Adipose tissue (tissue), 3 donors: ENCODE results near the gene METTL16. TPM values are rescaled to one million over a fixed set of nuclear protein-coding genes. Genes with fewer than 3 reads are reported as not detected.

ENCODE experiments used
- H3K27ac ChIP-seq: one replicate; pipeline ENCODE4 v1.5.1; 2013; ENCODE audit warnings: low read depth, low read length
- WGBS, 3 donors: extraction: QIAGEN DNeasy Blood & Tissue Kit; methylation state at CpG; one replicate each; pipeline ENCODE4 v1.1.7; 2013; 5-methylcytosine and 5-hydroxymethylcytosine counted together
- polyA plus RNA-seq, 3 donors: library from polyadenylated mRNA; stranded (reverse); fragments of 200-250 nt; gene quantifications; one replicate each; pipeline ENCODE4 v1.2.3, GENCODE V29; 2013
- donor health status: healthy with polysubstance abuse.
- donor health status: Bipolar disorder and iron deficiency.
- donor health status: healthy.

The METTL16 gene
- polyA plus RNA-seq, 3 donors: 7.2 to 16.9 (median 11.2) TPM

- H3K27ac ChIP-seq: peak overlapping the region; percentile 99
- 0 to 1% (median 0%) methylated on average over 67 to 83 of the region's 83 CpGs for WGBS, 3 donors
These were observed 119.2 kb downstream of the METTL16 start for GRCh38 chr17:2392252-2393173.

- peak overlapping the region; percentile 91 for H3K27ac ChIP-seq
- 48 to 67% (median 57%) methylated on average over 18 of the region's 18 CpGs for WGBS, 3 donors
These were observed 120.0 kb downstream of the METTL16 start for GRCh38 chr17:2391597-2392251.

- WGBS, 3 donors: 59 to 84% (median 64%) methylated on average over 12 of the region's 12 CpGs
- H3K27ac ChIP-seq: no peak overlapping the region
These were observed 121.4 kb downstream of the METTL16 start for GRCh38 chr17:2390199-2390836.

GRCh38 chr17:2388683-2389055 is 123.0 kb downstream of the METTL16 start:
- no peak overlapping the region for H3K27ac ChIP-seq
- WGBS, 3 donors: 71 to 94% (median 92%) methylated on average over 15 of the region's 15 CpGs

- WGBS, 3 donors: 87 to 92% (median 90%) methylated on average over 21 of the region's 21 CpGs
- H3K27ac ChIP-seq: no peak overlapping the region
These were observed 123.5 kb downstream of the METTL16 start for GRCh38 chr17:2388020-2388682.

- WGBS, 3 donors: 88 to 92% (median 90%) methylated on average over 33 to 41 of the region's 41 CpGs
- H3K27ac ChIP-seq: no peak overlapping the region
These were observed 124.3 kb downstream of the METTL16 start for GRCh38 chr17:2387086-2388019.

- H3K27ac ChIP-seq: no peak overlapping the region
- WGBS, 3 donors: 75 to 86% (median 84%) methylated on average over 16 to 22 of the region's 22 CpGs
These were observed 125.1 kb downstream of the METTL16 start for GRCh38 chr17:2386400-2387085.

GRCh38 chr17:2385240-2386210 is 126.2 kb downstream of the METTL16 start:
- 68 to 77% (median 71%) methylated on average over 18 of the region's 18 CpGs for WGBS, 3 donors

GRCh38 chr17:2384439-2385127 is 127.1 kb downstream of the METTL16 start:
- 77 to 82% (median 77%) methylated on average over 21 to 22 of the region's 22 CpGs for WGBS, 3 donors
- H3K27ac ChIP-seq: no peak overlapping the region

More at GRCh38 chr17:2385240-2386210, 126.2 kb downstream of the METTL16 start:
- H3K27ac ChIP-seq: no peak overlapping the region

GRCh38 chr17:2383628-2384167 is 128.0 kb downstream of the METTL16 start:
- no peak overlapping the region for H3K27ac ChIP-seq
- 82 to 92% (median 90%) methylated on average over 11 of the region's 11 CpGs for WGBS, 3 donors

GRCh38 chr17:2380950-2381649 is 130.6 kb downstream of the METTL16 start:
- WGBS, 3 donors: 74 to 81% (median 76%) methylated on average over 15 of the region's 15 CpGs
- H3K27ac ChIP-seq: no peak overlapping the region

- no peak overlapping the region for H3K27ac ChIP-seq
- WGBS, 3 donors: 78 to 85% (median 82%) methylated on average over 16 of the region's 16 CpGs
These were observed 131.3 kb downstream of the METTL16 start for GRCh38 chr17:2380226-2380922.

GRCh38 chr17:2379489-2380225 is 132.0 kb downstream of the METTL16 start:
- 86 to 89% (median 88%) methylated on average over 25 of the region's 25 CpGs for WGBS, 3 donors
- H3K27ac ChIP-seq: no peak overlapping the region
